ENCODE results near the gene PLET1.

Gene PLET1

DNA sequence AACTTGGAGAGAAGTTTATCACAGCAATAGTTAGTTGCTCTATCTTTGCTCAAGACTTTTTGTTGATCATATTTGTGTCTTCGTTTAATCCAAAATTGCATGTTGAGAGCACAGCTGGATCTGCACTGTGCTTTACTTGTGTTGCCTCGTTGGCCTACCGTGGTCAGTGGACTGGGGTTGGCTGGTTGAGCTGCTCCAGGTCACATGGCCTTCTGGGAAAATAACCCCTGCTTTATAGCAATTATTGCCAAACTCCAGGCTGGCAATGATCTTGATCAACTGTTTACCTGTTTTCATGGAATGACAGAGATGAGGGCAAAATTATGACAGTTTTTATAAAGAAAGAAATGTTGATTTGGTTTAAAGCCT is 5.7 kb upstream of the PLET1 start:
- no peak overlapping the region for H3K4me3 ChIP-seq (ENCODE audit: low read length)
- DNase-seq (ENCODE audit: low read depth), result no peak
- TF ChIP-seq, protein P1, sequence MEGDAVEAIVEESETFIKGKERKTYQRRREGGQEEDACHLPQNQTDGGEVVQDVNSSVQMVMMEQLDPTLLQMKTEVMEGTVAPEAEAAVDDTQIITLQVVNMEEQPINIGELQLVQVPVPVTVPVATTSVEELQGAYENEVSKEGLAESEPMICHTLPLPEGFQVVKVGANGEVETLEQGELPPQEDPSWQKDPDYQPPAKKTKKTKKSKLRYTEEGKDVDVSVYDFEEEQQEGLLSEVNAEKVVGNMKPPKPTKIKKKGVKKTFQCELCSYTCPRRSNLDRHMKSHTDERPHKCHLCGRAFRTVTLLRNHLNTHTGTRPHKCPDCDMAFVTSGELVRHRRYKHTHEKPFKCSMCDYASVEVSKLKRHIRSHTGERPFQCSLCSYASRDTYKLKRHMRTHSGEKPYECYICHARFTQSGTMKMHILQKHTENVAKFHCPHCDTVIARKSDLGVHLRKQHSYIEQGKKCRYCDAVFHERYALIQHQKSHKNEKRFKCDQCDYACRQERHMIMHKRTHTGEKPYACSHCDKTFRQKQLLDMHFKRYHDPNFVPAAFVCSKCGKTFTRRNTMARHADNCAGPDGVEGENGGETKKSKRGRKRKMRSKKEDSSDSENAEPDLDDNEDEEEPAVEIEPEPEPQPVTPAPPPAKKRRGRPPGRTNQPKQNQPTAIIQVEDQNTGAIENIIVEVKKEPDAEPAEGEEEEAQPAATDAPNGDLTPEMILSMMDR (conservative IDR thresholded peaks at IDR 0.05; ENCODE audit: low read depth, low read length), result no peak

DNA sequence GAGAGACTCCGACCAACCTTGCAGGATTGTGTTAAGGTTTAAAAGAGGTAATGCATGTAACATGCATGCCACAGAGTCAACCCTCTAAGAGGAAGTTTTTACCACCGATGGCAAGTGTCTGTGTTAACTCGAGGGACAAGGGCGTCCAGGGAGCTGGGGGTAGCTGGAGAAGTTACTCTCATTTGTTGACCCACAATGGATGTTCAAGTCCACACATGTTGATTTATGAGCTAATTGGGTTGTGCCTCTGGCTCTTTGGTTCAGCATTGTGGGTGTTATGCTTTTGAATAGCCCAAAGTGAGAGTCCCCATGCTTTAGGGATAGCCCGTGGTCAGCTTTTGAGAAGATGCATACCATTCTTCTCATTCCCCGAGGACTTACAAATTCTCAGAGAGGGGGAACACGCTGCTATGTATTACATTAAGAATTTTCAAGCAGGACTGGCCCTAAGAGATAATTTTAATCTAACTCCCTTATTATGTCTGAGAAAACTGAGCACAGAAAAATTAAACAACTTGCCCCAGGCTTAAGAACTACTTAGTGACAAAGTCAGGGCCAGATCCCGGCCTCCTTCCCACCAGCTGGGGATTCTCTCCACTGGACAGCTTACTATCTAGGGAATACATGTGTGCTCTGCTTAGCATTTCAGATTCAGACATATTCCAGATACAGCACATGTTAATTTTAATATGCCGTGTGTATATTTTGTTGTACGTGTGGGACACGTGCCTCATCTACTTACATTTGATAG is 5.2 kb upstream of the PLET1 start:
- no peak overlapping the region for H3K4me3 ChIP-seq (ENCODE audit: low read length)
- DNase-seq (ENCODE audit: low read depth), result no peak
- TF ChIP-seq, protein P1 (conservative IDR thresholded peaks at IDR 0.05; ENCODE audit: low read depth, low read length), result no peak

DNA sequence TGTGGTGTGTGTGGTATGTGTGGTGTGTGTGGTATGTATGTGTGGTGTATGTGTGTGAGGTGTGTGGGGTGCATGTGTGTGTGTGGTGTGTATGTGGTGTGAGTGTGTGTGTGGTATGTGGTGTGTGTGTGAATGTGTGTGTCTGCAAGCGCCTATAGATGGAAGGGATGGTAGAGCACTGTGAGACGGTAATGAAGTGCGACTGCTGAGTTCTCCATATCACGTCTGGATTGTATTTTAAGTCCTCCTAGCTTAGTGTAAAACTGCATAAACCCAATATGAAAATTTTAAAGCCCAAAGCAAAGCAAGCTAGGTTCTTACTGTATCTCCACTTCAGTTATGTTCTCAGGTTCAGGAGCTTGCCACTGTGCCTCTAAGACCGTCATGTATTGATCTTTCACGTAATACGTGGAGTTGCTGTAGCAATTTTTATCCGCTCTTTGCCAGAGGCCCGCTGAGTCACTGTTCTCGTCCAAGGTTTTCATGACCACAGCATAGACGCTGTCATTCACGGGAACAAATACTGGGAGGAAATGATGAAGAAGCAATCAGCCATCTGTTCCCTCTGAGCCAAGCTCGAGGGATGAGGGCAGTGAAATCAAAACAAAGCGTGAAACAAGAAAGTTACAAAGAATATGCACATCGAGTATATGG is 5.5 kb downstream of the PLET1 start:
- TF ChIP-seq, protein P1 (conservative IDR thresholded peaks at IDR 0.05; ENCODE audit: low read depth, low read length), result no peak
- no peak overlapping the region for H3K4me3 ChIP-seq (ENCODE audit: low read length)
- no peak for DNase-seq (ENCODE audit: low read depth)

DNA sequence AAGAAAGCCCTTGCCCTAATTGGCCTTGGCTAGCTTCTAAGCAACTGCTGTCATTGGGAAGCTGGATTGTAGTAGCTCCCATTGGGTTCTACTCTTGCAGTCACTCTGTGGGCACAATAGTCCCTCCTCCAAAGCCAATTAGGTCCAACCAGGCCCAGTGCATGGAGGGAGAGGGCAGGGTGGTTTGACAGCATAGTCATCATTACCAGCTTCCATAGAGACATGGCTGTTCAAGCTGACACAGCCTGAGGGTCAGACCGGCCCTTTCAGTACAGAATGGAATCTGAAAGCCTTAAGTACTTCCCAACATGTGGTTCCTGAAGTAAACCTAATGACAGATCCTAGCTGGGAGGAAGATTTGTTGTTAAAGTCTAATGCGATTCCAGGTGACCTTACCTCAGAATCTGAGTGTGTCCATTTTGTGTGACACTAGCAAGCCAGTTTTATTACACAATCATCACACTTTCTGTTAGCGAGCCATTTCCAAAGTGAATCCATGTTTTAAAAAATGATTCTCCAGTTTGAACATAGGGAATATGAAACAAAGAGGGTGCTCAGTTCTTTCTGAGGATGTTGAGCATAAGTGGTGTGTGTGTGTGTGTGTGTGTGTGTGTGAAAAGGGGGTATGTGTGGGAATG is 6.9 kb downstream of the PLET1 start:
- H3K4me3 ChIP-seq (ENCODE audit: low read length), result no peak overlapping the region
- no peak for DNase-seq (ENCODE audit: low read depth)
- TF ChIP-seq, protein P1 (conservative IDR thresholded peaks at IDR 0.05; ENCODE audit: low read depth, low read length), result no peak

DNA sequence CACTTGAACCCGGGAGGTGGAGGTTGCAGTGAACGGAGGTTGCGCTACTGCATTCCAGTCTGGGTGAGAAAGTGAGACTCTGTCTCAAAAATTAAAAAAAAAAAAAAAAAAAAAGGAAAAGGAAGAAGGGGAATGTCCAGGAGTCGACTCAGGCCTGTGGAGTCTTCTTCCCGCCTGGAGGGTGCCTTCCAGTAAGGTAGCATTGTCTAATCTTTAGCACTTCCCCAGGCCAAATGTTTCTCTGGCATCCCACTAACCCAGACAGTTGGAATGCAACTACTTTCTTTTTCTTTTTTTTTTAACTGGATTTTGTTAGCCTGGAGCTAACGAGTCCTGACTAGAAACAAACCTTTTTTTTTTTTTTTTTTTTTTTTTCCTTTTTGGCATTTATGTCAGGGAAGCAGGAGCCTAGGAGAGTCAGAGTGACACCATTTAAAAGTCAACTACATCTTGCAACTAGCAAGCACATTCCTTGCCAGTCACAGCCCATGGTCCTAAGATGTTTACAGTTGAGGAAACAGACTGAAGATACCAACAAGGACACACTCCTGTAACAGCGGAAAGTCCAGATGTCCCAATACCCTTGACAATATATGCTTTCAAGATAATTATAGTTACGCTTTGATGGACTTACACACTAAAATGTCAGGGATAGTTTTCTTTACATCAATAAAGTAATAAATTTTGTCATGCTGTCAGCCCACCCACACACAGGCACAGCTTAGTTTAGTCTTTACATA is 10.6 kb downstream of the PLET1 start:
- no peak overlapping the region for H3K4me3 ChIP-seq (ENCODE audit: low read length)
- no peak for DNase-seq (ENCODE audit: low read depth)
- TF ChIP-seq, protein P1 (conservative IDR thresholded peaks at IDR 0.05; ENCODE audit: low read depth, low read length), result no peak

DNA sequence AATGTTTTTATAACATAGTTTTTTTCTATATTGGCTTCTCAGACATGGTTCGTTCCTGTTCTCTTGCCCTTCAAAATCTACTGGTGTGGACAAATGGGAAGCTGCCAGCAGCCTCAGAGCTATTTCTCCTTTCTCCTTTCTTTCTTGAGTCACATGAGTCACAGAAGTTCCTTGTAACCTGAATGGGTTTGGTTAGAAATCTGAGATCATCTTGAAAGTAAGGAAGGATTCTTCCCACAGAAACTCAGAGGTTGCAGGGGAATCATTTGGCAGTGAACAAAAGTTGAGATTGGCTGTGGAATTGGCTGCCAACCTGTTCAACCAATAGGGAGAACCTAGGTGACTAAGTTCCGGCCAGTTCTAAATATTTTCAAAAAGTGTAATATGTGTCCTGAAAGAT is 12.5 kb downstream of the PLET1 start:
- TF ChIP-seq, protein P1 (conservative IDR thresholded peaks at IDR 0.05; ENCODE audit: low read depth, low read length), result no peak
- no peak overlapping the region for H3K4me3 ChIP-seq (ENCODE audit: low read length)
- no peak for DNase-seq (ENCODE audit: low read depth)

Data from retinal pigment epithelial cell (primary cell).